ENCODE results near the gene DACH1. TPM values are rescaled to one million over a fixed set of nuclear protein-coding genes. Genes with fewer than 3 reads are reported as not detected.

The DACH1 gene
- total and polyA plus RNA-seq, 3 experiments from 2014 or later, result not detected

DNA sequence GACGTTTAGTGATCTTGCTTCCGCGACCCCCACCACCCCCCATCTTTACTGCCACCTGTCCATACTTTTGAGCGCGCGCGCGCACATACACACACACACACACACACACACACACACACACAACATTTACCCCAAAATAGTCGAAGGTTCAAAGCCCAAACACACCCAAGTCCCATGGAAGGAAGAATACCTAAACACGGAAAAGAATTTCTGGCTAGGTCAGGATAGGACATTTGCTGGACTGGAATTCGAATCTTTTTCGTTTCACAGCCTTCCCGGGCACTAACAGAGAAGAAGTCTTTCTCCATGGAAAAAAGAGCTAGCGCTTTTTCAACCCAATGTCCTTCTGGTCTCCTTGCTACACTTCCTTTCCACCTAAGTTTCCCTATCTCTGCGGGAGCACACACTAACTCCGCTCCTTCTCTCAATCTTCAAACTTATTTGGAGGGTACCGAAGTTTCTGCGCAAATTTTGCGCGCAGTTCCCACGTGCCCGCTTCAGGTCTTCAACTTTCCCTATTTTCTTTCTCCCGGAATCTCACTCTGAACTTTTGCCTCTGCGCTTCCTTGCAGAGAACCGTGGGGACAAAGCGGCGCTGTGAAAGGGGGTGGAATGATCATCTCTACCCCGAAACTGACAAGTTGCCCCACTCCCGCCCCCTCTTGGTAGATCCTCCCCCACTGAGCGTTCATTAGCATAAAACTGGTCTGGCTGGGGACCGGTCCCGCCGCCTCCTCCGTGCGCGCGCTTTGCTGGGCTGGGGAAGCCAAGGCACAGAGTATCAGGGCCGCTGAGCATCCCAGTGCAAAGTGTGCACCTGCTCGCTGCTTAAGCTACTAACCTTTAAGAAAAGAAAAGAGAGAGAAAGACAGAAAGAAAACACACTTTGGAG, 2.7 kb downstream of the DACH1 start:
- Mint-ChIP-seq H3K9me3 (peaks cover 0 to 18% (median 4%) of the 10 kb centered on the region in 5 donors), H3K4me3 (peak overlapping the region in 5 of 7 donors; percentile 16 to 71 (median 38)), H3K4me1 (peaks cover 5 to 24% (median 16%) of the 10 kb centered on the region in 3 donors), H3K27me3 (peaks cover 26 to 47% of the 10 kb centered on the region in 2 donors), H3K36me3 (peaks cover 0 to 1% (median 0%) of the 10 kb centered on the region in 3 donors), H3K27ac (no peak overlapping the region)
- CTCF ChIA-PET, result interaction anchor here (0.6 kb wide), 1 partner anchor 1157 kb away, joined by 3 read pairs; no protein-coding TSS in a partner anchor
- no peak overlapping the region for H3K27ac ChIP-seq (ENCODE audit: low read depth, low read length)
- POLR2A ChIA-PET, result no interaction called here
- no peak for DNase-seq
- H3K9me3 ChIP-seq (ENCODE audit: low read length), result no peaks in the 10 kb centered on the region
- H3K27me3 ChIP-seq (ENCODE audit: insufficient read depth, low read length, poor library complexity, severe bottlenecking), result peaks cover 8% of the 10 kb centered on the region
- H3K4me3 ChIP-seq (ENCODE audit: low read length), result no peak overlapping the region
- H3K36me3 ChIP-seq (ENCODE audit: insufficient read depth, low read length), result no peaks in the 10 kb centered on the region
- no peaks in the 10 kb centered on the region for H3K4me1 ChIP-seq (ENCODE audit: insufficient read depth, low read length)

- Histone ChIP-seq H3K4me1 (ENCODE audit: insufficient read depth, low read length) (no peaks in the 10 kb centered on the region), H3K9me3 (ENCODE audit: low read length) (no peaks in the 10 kb centered on the region), H3K36me3 (ENCODE audit: insufficient read depth, low read length) (no peaks in the 10 kb centered on the region), H3K27ac (ENCODE audit: low read depth, low read length) (no peak overlapping the region), H3K4me3 (ENCODE audit: low read length) (no peak overlapping the region), H3K27me3 (ENCODE audit: insufficient read depth, low read length, poor library complexity, severe bottlenecking) (peaks cover 8% of the 10 kb centered on the region)
- Mint-ChIP-seq H3K4me3 (no peak overlapping the region), H3K4me1 (peaks cover 5 to 24% (median 16%) of the 10 kb centered on the region in 3 donors), H3K36me3 (peaks cover 0 to 1% (median 0%) of the 10 kb centered on the region in 3 donors), H3K27ac (no peak overlapping the region), H3K9me3 (peaks cover 0 to 20% (median 5%) of the 10 kb centered on the region in 5 donors), H3K27me3 (peaks cover 26 to 42% of the 10 kb centered on the region in 2 donors)
- ChIA-PET CTCF (interaction anchor here (0.6 kb wide), 1 partner anchor 1156 kb away, joined by 3 read pairs; no protein-coding TSS in a partner anchor), POLR2A (no interaction called here)
- no peak for DNase-seq
Observed at GRCh38 chr13:71863254-71863865, 3.6 kb downstream of the DACH1 start.

- H3K27me3 Mint-ChIP-seq, result peaks cover 23 to 34% of the 10 kb centered on the region in 2 donors
- H3K27ac ChIP-seq (ENCODE audit: low read depth, low read length), result no peak overlapping the region
- ChIA-PET POLR2A (no interaction called here), CTCF (no interaction called here)
- H3K4me3 Mint-ChIP-seq, result no peak overlapping the region
- peaks cover 8% of the 10 kb centered on the region for H3K27me3 ChIP-seq (ENCODE audit: insufficient read depth, low read length, poor library complexity, severe bottlenecking)
- no peaks in the 10 kb centered on the region for H3K36me3 ChIP-seq (ENCODE audit: insufficient read depth, low read length)
- H3K4me1 ChIP-seq (ENCODE audit: insufficient read depth, low read length), result no peaks in the 10 kb centered on the region
- no peak overlapping the region for H3K27ac Mint-ChIP-seq
- H3K9me3 ChIP-seq (ENCODE audit: low read length), result no peaks in the 10 kb centered on the region
- H3K4me1 Mint-ChIP-seq, result peaks cover 4 to 21% (median 14%) of the 10 kb centered on the region in 3 donors
- H3K36me3 Mint-ChIP-seq, result peaks cover 0 to 1% (median 0%) of the 10 kb centered on the region in 3 donors
- H3K9me3 Mint-ChIP-seq, result peaks cover 0 to 19% (median 5%) of the 10 kb centered on the region in 5 donors
- DNase-seq, result no peak
- H3K4me3 ChIP-seq (ENCODE audit: low read length), result no peak overlapping the region
Observed at GRCh38 chr13:71862459-71862943, 4.5 kb downstream of the DACH1 start.

DNA sequence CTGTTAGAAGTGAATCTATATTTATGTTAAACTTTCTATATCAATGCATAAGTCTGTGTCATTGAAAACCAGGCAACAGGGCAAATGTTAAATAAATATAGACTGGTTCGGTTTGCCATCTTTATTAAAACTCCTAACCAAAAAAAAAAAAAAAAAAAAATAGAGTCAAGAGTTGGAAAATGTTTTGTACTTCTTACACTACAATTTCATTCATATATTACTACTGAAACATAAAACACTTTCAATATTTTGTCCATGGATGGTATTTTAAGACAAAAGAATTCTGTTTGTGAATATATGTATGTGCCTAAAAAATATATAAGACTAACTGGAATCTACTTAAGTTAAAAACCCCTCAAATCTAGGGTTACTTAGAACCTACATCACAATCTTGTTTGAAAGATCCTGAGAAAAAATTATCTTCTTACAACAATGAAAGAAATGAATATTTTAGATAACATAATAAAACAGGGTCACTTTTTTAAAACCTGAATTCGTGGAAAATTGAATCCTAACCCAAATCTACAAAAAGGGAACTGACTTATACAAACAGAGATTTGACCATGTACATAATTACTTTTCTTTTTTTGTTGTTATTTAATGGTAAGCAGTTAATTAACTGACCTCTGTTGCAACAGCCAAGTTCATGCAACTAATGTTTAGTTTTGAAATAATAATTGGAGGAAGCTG, 5.1 kb downstream of the DACH1 start:
- POLR2A ChIA-PET, result no interaction called here
- H3K27me3 Mint-ChIP-seq, result peaks cover 18 to 28% of the 10 kb centered on the region in 2 donors

GRCh38 chr13:71860547-71861138, 6.4 kb downstream of the DACH1 start:
- H3K36me3 ChIP-seq (ENCODE audit: insufficient read depth, low read length), result no peaks in the 10 kb centered on the region
- Mint-ChIP-seq H3K27me3 (peaks cover 14 to 21% of the 10 kb centered on the region in 2 donors), H3K9me3 (peaks cover 0 to 17% (median 3%) of the 10 kb centered on the region in 5 donors), H3K36me3 (peaks cover 0 to 1% (median 0%) of the 10 kb centered on the region in 3 donors), H3K4me3 (no peak overlapping the region), H3K4me1 (peaks cover 0 to 15% (median 7%) of the 10 kb centered on the region in 3 donors), H3K27ac (no peak overlapping the region)
- ChIA-PET CTCF (no interaction called here), POLR2A (no interaction called here)
- H3K4me1 ChIP-seq (ENCODE audit: insufficient read depth, low read length), result no peaks in the 10 kb centered on the region
- DNase-seq, result no peak
- H3K4me3 ChIP-seq (ENCODE audit: low read length), result no peak overlapping the region
- no peak overlapping the region for H3K27ac ChIP-seq (ENCODE audit: low read depth, low read length)
- H3K27me3 ChIP-seq (ENCODE audit: insufficient read depth, low read length, poor library complexity, severe bottlenecking), result peaks cover 8% of the 10 kb centered on the region
- H3K9me3 ChIP-seq (ENCODE audit: low read length), result no peaks in the 10 kb centered on the region

More for the DNA sequence above, 5.1 kb downstream of the DACH1 start:
- CTCF ChIA-PET, result no interaction called here
- Histone ChIP-seq H3K4me3 (ENCODE audit: low read length) (no peak overlapping the region), H3K4me1 (ENCODE audit: insufficient read depth, low read length) (no peaks in the 10 kb centered on the region), H3K9me3 (ENCODE audit: low read length) (no peaks in the 10 kb centered on the region), H3K36me3 (ENCODE audit: insufficient read depth, low read length) (no peaks in the 10 kb centered on the region), H3K27ac (ENCODE audit: low read depth, low read length) (no peak overlapping the region), H3K27me3 (ENCODE audit: insufficient read depth, low read length, poor library complexity, severe bottlenecking) (peaks cover 8% of the 10 kb centered on the region)
- Mint-ChIP-seq H3K36me3 (peaks cover 0 to 1% (median 0%) of the 10 kb centered on the region in 3 donors), H3K27ac (no peak overlapping the region), H3K4me1 (peaks cover 0 to 15% (median 8%) of the 10 kb centered on the region in 3 donors), H3K9me3 (peaks cover 0 to 17% (median 3%) of the 10 kb centered on the region in 5 donors), H3K4me3 (no peak overlapping the region)
- no peak for DNase-seq

- Histone ChIP-seq H3K36me3 (ENCODE audit: insufficient read depth, low read length) (no peaks in the 10 kb centered on the region), H3K27me3 (ENCODE audit: insufficient read depth, low read length, poor library complexity, severe bottlenecking) (no peaks in the 10 kb centered on the region), H3K4me1 (ENCODE audit: insufficient read depth, low read length) (no peaks in the 10 kb centered on the region), H3K27ac (ENCODE audit: low read depth, low read length) (no peak overlapping the region), H3K9me3 (ENCODE audit: low read length) (no peaks in the 10 kb centered on the region), H3K4me3 (ENCODE audit: low read length) (no peak overlapping the region)
- H3K27me3 Mint-ChIP-seq, result peaks cover 2 to 6% of the 10 kb centered on the region in 2 donors
- no peaks in the 10 kb centered on the region for H3K36me3 Mint-ChIP-seq
- no peak overlapping the region for H3K27ac Mint-ChIP-seq
- H3K9me3 Mint-ChIP-seq, result peaks cover 0 to 5% (median 3%) of the 10 kb centered on the region in 5 donors
- H3K4me3 Mint-ChIP-seq, result no peak overlapping the region
- DNase-seq, result no peak
- ChIA-PET POLR2A (no interaction called here), CTCF (no interaction called here)
- H3K4me1 Mint-ChIP-seq, result peaks cover 0 to 1% (median 0%) of the 10 kb centered on the region in 3 donors
Observed at GRCh38 chr13:71858647-71859046, 8.4 kb downstream of the DACH1 start.

DNA sequence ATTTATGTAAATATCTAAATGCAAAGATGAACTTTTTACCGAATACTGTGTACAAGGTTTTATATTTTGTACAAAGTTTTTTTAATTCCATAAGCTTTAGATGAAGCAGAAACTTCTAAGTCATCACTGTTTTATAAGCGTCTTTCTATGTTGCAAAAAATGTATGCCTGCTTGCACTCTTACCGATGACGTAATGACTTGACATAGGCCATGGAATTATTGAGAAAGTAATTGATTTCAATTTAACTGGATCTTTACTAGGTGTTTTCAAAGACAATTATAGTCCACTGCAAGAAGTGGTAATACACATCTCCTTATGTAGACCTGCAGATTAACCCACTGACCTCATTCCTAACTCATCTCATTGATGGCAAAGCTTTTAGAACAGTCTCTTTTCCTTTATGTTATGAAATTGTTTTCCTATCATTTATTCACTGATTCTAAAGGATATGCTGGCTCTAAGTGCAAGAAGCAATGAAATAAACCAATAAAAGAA, 10.4 kb downstream of the DACH1 start:
- Histone ChIP-seq H3K4me1 (ENCODE audit: insufficient read depth, low read length) (no peaks in the 10 kb centered on the region), H3K27me3 (ENCODE audit: insufficient read depth, low read length, poor library complexity, severe bottlenecking) (no peaks in the 10 kb centered on the region), H3K27ac (ENCODE audit: low read depth, low read length) (no peak overlapping the region), H3K4me3 (ENCODE audit: low read length) (no peak overlapping the region), H3K36me3 (ENCODE audit: insufficient read depth, low read length) (no peaks in the 10 kb centered on the region), H3K9me3 (ENCODE audit: low read length) (no peaks in the 10 kb centered on the region)
- Mint-ChIP-seq H3K27me3 (no peaks in the 10 kb centered on the region), H3K9me3 (peaks cover 0 to 12% (median 2%) of the 10 kb centered on the region in 5 donors), H3K4me3 (no peak overlapping the region), H3K4me1 (no peaks in the 10 kb centered on the region), H3K27ac (no peak overlapping the region), H3K36me3 (no peaks in the 10 kb centered on the region)
- POLR2A ChIA-PET, result no interaction called here
- CTCF ChIA-PET, result no interaction called here
- no peak for DNase-seq

All from CD8-positive, alpha-beta memory T cell (primary cell).